ENCODE measurements around the gene RXRG. TPM values are rescaled to one million over a fixed set of nuclear protein-coding genes. Genes with fewer than 3 reads are reported as not detected.

RXRG gene
- total RNA-seq, 1 donor = not detected

DNA sequence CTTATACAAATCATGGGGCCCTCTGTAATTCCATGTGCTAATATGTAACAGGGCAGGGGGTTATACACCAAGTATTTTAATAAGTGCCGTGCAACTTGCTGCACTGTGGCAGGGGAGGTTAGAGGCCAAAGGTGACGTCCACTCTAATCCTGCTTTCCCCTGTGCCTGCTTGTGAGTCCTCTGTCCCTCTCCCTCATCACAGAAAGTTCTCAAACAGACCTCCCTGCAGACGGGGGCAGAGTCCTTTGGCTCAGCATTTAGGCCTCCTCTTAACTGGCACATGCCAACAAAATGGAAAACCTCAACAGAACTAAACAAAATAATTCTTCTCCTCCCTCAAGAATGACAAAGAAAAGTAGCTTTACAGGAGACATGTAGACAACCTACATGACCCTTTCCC lies 2.9 kb downstream of the RXRG start:
- DNase-seq (ENCODE audit: low read depth) = no peak
- TF ChIP-seq, protein P1, sequence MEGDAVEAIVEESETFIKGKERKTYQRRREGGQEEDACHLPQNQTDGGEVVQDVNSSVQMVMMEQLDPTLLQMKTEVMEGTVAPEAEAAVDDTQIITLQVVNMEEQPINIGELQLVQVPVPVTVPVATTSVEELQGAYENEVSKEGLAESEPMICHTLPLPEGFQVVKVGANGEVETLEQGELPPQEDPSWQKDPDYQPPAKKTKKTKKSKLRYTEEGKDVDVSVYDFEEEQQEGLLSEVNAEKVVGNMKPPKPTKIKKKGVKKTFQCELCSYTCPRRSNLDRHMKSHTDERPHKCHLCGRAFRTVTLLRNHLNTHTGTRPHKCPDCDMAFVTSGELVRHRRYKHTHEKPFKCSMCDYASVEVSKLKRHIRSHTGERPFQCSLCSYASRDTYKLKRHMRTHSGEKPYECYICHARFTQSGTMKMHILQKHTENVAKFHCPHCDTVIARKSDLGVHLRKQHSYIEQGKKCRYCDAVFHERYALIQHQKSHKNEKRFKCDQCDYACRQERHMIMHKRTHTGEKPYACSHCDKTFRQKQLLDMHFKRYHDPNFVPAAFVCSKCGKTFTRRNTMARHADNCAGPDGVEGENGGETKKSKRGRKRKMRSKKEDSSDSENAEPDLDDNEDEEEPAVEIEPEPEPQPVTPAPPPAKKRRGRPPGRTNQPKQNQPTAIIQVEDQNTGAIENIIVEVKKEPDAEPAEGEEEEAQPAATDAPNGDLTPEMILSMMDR (IDR thresholded peaks at IDR 0.05; ENCODE audit: insufficient read depth, low read length) = no peak
- no peak overlapping the region for H3K4me3 ChIP-seq (ENCODE audit: low read depth, low read length)

DNA sequence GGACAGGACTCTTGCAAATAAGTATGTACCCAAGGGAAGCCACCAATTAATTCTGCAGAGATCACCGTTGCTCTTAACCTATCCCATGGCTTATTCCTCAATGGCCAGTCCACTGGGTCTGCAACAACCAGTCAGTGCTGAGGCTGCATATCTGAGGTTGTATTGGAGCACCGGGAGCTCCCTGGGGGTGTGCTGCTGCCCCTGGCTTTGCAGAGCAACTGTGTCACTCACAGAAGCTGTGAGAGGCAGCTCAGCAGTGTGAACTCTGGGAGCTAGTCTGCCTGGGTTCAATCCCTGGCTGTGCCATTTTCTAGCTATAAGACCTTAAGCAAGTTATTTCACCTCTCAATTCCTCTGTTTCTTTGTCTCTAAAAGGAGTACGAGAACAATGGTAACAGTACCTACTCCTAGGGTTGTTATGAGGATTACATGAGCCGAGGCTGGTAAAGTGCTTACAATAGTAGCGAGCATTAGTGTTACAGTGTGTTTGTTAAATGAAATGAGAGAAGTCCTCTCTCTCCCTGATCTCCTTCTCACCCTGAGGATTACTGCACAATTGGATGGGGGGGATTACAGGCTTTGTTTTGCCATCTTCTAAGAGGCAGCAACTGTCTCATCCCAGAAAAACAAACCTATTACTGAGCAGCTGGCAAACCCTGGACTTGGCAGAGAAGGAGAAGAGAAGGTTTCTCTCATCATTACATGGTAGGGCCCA lies 3.6 kb downstream of the RXRG start:
- DNase-seq (ENCODE audit: low read depth) = no peak
- H3K4me3 ChIP-seq (ENCODE audit: low read depth, low read length) = no peak overlapping the region
- TF ChIP-seq, protein P1 (IDR thresholded peaks at IDR 0.05; ENCODE audit: insufficient read depth, low read length) = no peak

DNA sequence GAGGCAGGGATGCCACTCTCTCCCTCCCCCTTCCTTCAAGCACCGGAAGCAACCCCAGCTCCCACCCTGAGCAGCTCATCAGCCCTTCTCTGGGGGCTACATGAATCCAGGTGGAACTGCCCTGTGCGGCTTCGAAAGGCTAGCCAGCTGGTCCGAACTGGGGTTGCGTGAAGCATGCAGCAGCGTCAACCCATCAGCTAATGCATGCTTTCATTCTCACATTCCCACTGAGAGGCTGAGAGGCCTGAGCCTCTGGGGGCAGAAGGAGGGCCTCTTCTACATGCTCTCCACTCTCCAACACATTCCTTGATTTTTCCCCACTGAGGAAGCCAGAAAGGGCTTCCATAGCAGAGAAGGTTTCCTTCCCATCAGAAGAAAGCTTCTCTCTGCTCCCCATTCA lies 5.6 kb downstream of the RXRG start:
- DNase-seq (ENCODE audit: low read depth) = no peak
- H3K4me3 ChIP-seq (ENCODE audit: low read depth, low read length) = no peak overlapping the region
- TF ChIP-seq, protein P1 (IDR thresholded peaks at IDR 0.05; ENCODE audit: insufficient read depth, low read length) = no peak

DNA sequence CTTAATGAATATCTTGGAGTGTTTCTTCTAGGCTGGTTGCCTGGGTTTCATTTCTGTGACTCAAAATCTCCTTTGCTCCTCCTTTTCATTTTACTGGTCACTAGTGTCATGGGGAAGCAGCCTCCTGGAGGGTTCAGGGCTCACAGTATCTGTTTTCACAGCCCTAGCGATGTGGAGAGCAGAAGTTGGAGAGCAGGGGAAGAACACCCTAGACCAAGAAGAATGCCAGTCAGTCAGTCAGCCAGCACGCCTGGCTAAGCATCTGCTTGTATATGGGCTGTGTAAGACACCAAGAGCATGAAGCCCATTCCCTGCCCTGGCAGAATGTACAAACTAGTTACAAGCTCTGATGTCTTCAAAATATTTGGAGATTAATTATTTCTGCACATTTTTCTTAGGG lies 7.9 kb downstream of the RXRG start:
- TF ChIP-seq, protein P1 (IDR thresholded peaks at IDR 0.05; ENCODE audit: insufficient read depth, low read length) = no peak
- no peak overlapping the region for H3K4me3 ChIP-seq (ENCODE audit: low read depth, low read length)
- no peak for DNase-seq (ENCODE audit: low read depth)

DNA sequence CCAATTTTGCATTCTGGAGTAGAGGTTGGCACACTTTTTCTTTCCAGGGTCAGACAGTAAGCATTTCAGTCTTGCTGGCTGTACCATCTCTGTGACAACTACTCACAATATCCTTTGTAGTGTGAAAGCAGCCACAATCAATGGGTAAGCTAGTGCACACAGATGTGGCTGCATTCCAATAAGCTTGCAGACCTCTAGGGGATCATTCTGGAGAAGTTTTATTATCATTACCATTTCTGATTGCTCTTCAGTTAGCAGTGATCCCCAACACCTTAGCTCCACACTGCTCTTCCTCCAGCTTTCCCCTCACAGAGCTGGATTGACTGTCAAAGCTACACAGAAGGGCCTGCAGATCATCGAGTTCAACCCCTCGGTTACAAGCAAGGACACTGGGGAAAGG lies 9.1 kb downstream of the RXRG start:
- no peak overlapping the region for H3K4me3 ChIP-seq (ENCODE audit: low read depth, low read length)
- no peak for DNase-seq (ENCODE audit: low read depth)
- TF ChIP-seq, protein P1 (IDR thresholded peaks at IDR 0.05; ENCODE audit: insufficient read depth, low read length) = no peak

DNA sequence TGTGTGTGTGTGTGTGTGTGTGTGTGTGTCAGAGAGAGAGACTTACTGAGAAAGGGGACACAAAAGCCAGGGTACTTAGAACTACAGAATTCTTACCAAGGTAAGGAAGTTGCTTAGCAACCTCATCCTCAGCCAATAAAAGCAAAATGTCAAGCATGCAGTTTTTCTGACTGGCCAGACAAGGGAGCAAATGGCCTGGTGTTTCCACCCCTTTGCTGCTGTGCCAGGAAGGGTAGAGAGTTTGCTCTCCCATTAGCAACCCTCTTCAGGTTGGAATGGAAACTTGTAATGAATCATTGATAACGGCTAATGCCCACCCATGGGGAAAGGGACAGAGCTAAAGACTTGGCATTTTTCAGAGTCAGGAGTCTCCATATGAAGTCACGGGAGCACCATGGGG lies 10.6 kb downstream of the RXRG start:
- H3K4me3 ChIP-seq (ENCODE audit: low read depth, low read length) = no peak overlapping the region
- no peak for DNase-seq (ENCODE audit: low read depth)
- TF ChIP-seq, protein P1 (IDR thresholded peaks at IDR 0.05; ENCODE audit: insufficient read depth, low read length) = no peak

DNA sequence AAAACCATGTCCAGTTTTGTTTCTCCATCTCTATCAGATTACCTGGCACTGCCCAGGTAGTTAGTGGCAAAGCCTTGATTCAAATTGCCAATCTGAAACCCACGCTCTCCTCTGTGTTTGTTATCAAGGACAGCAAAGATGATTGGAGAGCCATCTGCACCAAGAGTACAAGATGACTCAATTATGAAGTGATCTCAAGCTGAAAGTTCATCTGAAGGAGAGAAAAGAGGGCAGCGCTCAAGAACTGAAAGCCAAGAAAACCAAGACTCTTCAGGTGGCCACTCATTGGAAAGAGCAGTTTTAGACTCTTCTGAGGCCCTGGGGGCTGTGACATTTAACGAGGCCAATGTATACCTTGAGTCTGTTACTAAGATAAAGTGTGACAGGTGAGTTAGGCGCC lies 13.8 kb downstream of the RXRG start:
- DNase-seq (ENCODE audit: low read depth) = no peak
- TF ChIP-seq, protein P1 (IDR thresholded peaks at IDR 0.05; ENCODE audit: insufficient read depth, low read length) = no peak
- H3K4me3 ChIP-seq (ENCODE audit: low read depth, low read length) = no peak overlapping the region
